ENCODE results near the gene CAPG.
A peak's percentile ranks its signal among the peaks of the same experiment; 100 is the strongest.

The CAPG gene

DNA sequence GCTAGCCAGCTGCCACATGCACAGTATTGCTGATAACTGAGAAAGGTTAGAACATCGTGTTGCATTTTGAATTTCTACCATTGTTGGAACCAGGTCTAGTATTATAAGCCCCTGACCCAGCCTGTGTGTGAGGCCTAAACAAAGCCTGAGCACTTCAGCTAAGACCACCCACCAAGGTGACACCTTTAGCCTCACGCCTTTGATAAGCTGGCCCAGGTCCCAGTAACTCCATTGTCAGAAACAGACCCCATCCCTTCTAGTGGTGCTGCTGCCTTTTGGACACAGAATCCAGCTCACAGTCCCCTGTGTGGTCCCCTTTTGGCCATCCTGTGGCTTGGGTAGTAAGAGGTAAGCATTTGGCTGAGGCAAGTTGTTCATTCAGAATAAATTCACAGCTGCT, 54.0 kb downstream of the CAPG start:
- no peak for DNase-seq (ENCODE audit: low read depth)

DNA sequence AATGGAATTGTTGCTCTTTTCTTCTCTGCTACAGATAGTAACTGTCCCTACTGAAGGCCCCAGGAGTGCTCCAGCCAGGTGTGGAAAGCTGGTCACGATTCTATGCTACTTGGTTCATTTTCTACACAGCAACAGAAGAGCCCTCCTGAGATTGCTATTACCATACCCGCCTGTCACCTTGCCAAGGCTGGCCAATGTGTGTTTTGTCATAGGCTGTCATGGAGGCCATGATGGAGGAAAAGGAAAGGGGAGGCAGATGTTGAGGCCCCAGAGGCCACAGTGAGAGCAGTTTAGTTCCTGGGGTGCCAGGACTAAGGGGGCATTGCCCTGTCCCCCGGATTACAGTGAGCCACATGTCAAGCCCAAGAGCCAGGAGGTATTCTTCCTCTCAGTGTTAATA, 54.6 kb downstream of the CAPG start:
- DNase-seq (ENCODE audit: low read depth): peak; percentile 19

DNA sequence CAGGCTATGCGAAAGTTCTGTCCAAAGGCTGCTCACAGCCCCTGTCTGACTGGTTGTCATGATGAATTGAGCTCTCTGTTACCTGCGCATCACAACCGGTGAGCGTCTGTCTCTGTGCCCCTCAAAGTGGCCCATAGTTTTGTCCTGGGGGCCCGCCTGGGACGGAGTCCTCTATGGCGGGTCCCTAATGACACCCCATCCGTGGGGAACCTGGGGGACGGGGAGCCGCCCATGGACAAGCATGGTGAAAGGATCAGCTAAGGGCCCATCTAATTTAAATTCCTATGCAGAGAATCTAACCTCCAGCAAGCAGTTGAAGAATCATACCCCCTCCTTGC, 55.1 kb downstream of the CAPG start:
- peak; percentile 32 for DNase-seq (ENCODE audit: low read depth)

DNA sequence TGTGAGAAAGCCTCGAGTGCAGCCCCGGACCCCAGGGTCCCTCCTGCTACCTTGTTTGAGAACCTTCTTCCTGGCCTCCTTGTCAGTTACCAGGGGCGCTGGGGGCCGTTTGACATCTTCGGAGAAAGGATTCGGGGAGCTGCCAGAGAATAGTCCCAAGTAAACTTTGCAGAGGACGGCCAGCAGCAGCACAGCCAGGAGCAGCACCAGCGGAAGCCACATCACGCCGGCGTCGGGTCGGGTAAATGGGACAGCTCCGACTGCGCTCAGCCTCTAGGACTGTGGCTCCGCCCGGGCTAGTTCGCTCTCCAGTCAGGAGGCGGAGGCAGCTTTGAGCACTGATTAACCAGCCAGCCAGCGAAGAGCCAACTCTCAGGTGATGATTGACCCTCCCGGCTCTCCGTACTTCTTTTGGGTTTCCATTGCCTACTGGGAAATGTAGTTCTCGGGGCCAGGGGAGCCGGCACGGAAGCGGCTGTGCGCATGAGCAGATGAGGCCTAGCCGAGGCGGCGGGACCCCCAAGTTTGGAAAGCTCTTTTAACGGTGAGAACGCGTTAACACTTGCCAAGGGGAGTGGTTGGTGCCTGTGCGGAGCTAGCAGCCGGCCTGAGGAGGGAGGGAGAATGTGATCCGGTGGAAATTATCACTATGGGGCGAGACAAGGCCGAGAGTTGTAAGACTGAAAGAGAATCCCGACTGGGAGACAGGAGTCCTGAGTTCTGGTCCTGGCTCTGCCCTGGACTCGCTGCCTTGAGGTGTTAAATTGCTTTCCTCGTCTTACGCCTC, 55.7 kb downstream of the CAPG start, which contains the start of the genes ELMOD3 and RETSAT:
TSS of gene ELMOD3 (plus strand) at position 484 of the 787 bp plus-strand sequence. CDS start 2,430 bp downstream, outside the sequence.
TSS of gene RETSAT (minus strand) at position 243 of the 787 bp plus-strand sequence. CDS start at position 222, 21 bp downstream.
- DNase-seq (ENCODE audit: low read depth): peak; percentile 100

DNA sequence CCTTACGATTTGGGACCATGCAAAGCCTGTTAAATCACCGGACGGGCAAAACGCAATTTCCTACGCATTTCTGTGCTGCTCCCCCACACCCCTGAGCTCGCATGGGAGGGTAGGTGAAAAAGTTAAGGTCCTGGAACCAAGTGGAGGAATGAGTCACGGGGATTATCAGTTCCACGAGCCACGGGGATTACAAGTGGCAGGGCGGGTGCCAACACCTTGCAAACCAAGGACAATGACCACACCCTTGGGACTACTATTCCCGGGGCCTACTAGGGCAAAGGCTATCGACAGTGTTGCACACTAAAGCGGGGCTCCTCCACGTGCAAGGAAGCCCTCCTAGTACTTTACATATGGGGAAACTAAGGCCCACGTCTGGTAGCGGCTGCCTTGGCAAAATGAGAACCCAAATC, 56.3 kb downstream of the CAPG start:
- DNase-seq (ENCODE audit: low read depth): peak; percentile 31

DNA sequence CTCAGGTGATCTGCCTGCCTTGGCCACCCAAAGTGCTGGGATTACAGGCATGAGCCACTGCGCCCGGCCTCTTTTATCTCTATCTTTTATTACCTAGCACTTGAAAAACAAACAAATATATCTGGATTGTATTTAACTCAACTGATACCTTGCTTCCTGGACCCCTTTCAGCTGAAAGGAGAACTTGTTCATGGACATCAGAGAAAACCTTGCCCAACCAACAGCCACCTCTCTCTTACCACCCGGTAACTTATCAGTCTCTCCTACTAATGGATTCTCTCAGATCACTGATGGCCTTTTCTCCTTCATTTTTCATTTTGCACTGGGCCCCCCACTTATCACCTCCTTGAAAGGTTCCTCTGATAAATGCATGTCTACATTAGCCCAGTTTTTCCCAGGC, 62.6 kb downstream of the CAPG start:
- DNase-seq (ENCODE audit: low read depth): no peak
